Measurements from ENCODE around the gene NFKBIA.

DNA sequence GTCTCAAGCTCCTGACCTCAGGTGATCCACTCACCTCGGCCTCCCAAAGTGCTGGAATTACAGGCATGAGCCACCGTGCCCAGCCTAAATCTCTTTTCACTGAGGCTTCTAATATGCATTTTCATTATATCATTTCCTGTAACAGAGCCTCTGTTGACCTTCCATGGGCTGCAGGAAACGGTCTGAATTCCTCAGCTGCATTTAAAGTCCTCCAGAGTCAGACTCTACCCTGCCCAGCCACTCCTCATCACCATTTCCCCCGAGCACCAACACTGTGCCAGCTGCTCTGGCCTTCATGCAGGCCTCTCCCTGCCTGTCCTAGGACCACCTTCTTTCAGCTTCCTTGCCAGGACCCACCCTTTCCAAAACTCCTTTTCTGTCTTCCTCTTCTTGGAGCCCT is 9.8 kb upstream of the NFKBIA start:
- TF ChIP-seq, protein P1, sequence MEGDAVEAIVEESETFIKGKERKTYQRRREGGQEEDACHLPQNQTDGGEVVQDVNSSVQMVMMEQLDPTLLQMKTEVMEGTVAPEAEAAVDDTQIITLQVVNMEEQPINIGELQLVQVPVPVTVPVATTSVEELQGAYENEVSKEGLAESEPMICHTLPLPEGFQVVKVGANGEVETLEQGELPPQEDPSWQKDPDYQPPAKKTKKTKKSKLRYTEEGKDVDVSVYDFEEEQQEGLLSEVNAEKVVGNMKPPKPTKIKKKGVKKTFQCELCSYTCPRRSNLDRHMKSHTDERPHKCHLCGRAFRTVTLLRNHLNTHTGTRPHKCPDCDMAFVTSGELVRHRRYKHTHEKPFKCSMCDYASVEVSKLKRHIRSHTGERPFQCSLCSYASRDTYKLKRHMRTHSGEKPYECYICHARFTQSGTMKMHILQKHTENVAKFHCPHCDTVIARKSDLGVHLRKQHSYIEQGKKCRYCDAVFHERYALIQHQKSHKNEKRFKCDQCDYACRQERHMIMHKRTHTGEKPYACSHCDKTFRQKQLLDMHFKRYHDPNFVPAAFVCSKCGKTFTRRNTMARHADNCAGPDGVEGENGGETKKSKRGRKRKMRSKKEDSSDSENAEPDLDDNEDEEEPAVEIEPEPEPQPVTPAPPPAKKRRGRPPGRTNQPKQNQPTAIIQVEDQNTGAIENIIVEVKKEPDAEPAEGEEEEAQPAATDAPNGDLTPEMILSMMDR (IDR thresholded peaks at IDR 0.05): no peak
- no peak for TF ChIP-seq POLR2A (IDR thresholded peaks at IDR 0.05)

Data from Peyer's patch (tissue), 4 donors.